Astrocyte (in vitro differentiated cells and primary cell): ENCODE data around the gene ABHD16B. TPM values are rescaled to one million over a fixed set of nuclear protein-coding genes. Genes with fewer than 3 reads are reported as not detected.
A peak's percentile ranks its signal among the peaks of the same experiment; 100 is the strongest.

Experiments used
- DNase-seq: peaks from one replicate; pipeline ENCODE4 v3.0.0-alpha.2; 2010; ENCODE audit warnings: low read depth
- FAIRE-seq: peaks from 2 replicates; lab custom pipeline; 2011; peaks lifted over from hg19 to GRCh38; lab: Jason Lieb, UNC
- H2AFZ ChIP-seq: 2 replicates; pipeline ENCODE4 v1.6.0; 2012; ENCODE audit warnings: low read depth, low read length, inconsistent platforms
- H3K27ac ChIP-seq: 2 replicates; pipeline ENCODE4 v1.5.1; 2011; ENCODE audit warnings: low read depth, low read length, inconsistent platforms
- H3K27me3 ChIP-seq: 2 replicates; pipeline ENCODE4 v1.6.0; 2011; ENCODE audit warnings: low read length, inconsistent platforms; ENCODE audit not compliant: insufficient read depth
- H3K36me3 ChIP-seq: 2 replicates; pipeline ENCODE4 v1.5.1; 2011; ENCODE audit warnings: low read length, inconsistent platforms; ENCODE audit not compliant: insufficient read depth
- H3K4me1 ChIP-seq: 2 replicates; pipeline ENCODE4 v1.5.1; 2011; ENCODE audit warnings: low read length, inconsistent platforms; ENCODE audit not compliant: insufficient read depth
- H3K4me2 ChIP-seq: 2 replicates; pipeline ENCODE4 v1.6.0; 2012; ENCODE audit warnings: low read length, inconsistent platforms
- H3K4me3 ChIP-seq: 2 replicates; pipeline ENCODE4 v1.5.1; 2011; ENCODE audit warnings: low read depth, mild to moderate bottlenecking, low read length, inconsistent platforms; ENCODE audit not compliant: insufficient read depth
- H3K79me2 ChIP-seq: 2 replicates; pipeline ENCODE4 v1.6.0; 2012; ENCODE audit warnings: mild to moderate bottlenecking, low read length, inconsistent platforms; ENCODE audit not compliant: insufficient read depth
- H3K9ac ChIP-seq: 2 replicates; pipeline ENCODE4 v1.6.0; 2012; ENCODE audit warnings: mild to moderate bottlenecking, low read length, inconsistent platforms
- H3K9me3 ChIP-seq: 2 replicates; pipeline ENCODE4 v1.5.1; 2012; ENCODE audit warnings: low read depth, mild to moderate bottlenecking, low read length, inconsistent platforms; ENCODE audit not compliant: insufficient read depth
- H4K20me1 ChIP-seq: 2 replicates; pipeline ENCODE4 v1.6.0; 2012; ENCODE audit warnings: low read length, inconsistent platforms; ENCODE audit not compliant: insufficient read depth
- H3K27ac Mint-ChIP-seq: one replicate; pipeline ENCODE4 v1.8.0; 2021; ENCODE audit warnings: mild to moderate bottlenecking, mixed read lengths; ENCODE audit not compliant: unreplicated experiment
- H3K27me3 Mint-ChIP-seq: one replicate; pipeline ENCODE4 v1.8.0; 2021; ENCODE audit warnings: low read depth, mixed read lengths; ENCODE audit not compliant: unreplicated experiment
- H3K36me3 Mint-ChIP-seq: one replicate; pipeline ENCODE4 v1.8.0; 2021; ENCODE audit warnings: low read depth, mixed read lengths; ENCODE audit not compliant: unreplicated experiment
- H3K4me1 Mint-ChIP-seq: one replicate; pipeline ENCODE4 v1.8.0; 2021; ENCODE audit warnings: low read depth, mixed read lengths; ENCODE audit not compliant: unreplicated experiment
- H3K4me3 Mint-ChIP-seq: one replicate; pipeline ENCODE4 v1.8.0; 2021; ENCODE audit warnings: mild to moderate bottlenecking, moderate library complexity, mixed read lengths; ENCODE audit not compliant: unreplicated experiment
- H3K9me3 Mint-ChIP-seq: one replicate; pipeline ENCODE4 v1.8.0; 2021; ENCODE audit warnings: mild to moderate bottlenecking, mixed read lengths; ENCODE audit not compliant: unreplicated experiment
- EZH2 ChIP-seq: IDR thresholded peaks from 2 replicates; pipeline ENCODE4 v1.6.1; 2012; ENCODE audit warnings: mild to moderate bottlenecking, low read length, inconsistent platforms; ENCODE audit not compliant: insufficient read depth
- total RNA-seq: library from RNA; stranded (reverse); gene quantifications from 2 replicates; pipeline ENCODE4 v1.2.1, GENCODE V29; 2021
- TF ChIP-seq, protein P1 (sequence below): IDR thresholded peaks from 2 replicates; pipeline ENCODE4 v1.5.1; 2011; ENCODE audit warnings: low read depth, mild to moderate bottlenecking, inconsistent platforms, low read length, moderate library complexity; ENCODE audit not compliant: insufficient read depth

ABHD16B gene
- total RNA-seq, 1 donor from 2014 or later, result not detected

DNA sequence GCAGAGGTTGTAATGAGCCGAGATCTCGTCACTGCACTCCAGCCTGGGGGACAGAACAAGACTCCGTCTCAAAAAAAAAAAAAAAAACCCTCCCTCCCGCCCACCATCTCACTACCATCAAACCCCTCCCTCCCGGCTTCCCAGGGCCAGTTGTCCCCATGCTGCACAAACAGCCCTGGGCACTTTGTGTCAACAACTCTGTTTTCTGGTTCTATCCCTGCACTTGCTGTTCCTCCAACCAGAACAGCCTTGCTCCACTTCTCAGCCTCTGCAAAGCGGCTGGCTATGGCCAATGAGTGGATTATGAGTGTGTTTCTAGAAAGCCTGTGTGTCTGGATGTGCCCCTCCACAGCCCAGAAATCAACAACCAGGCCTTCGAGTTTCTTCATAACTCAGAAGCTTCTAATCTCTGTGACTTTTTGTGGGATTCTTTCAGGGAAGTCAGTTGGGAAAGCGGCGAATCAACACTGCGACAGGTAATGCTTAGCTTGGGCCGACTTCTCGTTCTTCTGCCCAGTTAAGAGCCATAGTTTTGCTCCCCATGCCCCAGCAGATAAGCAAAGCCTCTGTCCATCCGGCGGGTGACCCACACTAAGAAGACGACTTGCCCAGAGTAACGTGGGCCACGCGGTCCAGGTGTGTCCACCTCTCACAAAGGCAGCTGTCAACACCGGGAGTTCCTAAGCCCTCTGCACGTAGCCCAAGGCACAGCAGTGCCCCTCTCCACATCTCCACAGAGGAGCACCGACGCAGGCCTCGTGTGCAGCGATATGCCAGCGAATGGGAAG, 35.8 kb upstream of the ABHD16B start:
- Histone ChIP-seq H2AFZ (no peak overlapping the region), H3K27ac (no peak overlapping the region), H3K4me2 (no peak overlapping the region), H3K4me1 (peaks cover 9% of the 10 kb centered on the region), H3K27me3 (peaks cover 19% of the 10 kb centered on the region), H3K79me2 (peaks cover 25% of the 10 kb centered on the region), H3K36me3 (no peaks in the 10 kb centered on the region), H3K4me3 (no peak overlapping the region), H4K20me1 (peaks cover 42% of the 10 kb centered on the region), H3K9me3 (no peaks in the 10 kb centered on the region), H3K9ac (no peak overlapping the region)
- no peaks in the 10 kb centered on the region for H3K9me3 Mint-ChIP-seq
- FAIRE-seq, result no peak
- H3K4me3 Mint-ChIP-seq, result no peak overlapping the region
- H3K4me1 Mint-ChIP-seq, result peaks cover 30% of the 10 kb centered on the region
- H3K27me3 Mint-ChIP-seq, result no peaks in the 10 kb centered on the region
- no peak for DNase-seq
- no peak for TF ChIP-seq EZH2
- TF ChIP-seq, protein P1, sequence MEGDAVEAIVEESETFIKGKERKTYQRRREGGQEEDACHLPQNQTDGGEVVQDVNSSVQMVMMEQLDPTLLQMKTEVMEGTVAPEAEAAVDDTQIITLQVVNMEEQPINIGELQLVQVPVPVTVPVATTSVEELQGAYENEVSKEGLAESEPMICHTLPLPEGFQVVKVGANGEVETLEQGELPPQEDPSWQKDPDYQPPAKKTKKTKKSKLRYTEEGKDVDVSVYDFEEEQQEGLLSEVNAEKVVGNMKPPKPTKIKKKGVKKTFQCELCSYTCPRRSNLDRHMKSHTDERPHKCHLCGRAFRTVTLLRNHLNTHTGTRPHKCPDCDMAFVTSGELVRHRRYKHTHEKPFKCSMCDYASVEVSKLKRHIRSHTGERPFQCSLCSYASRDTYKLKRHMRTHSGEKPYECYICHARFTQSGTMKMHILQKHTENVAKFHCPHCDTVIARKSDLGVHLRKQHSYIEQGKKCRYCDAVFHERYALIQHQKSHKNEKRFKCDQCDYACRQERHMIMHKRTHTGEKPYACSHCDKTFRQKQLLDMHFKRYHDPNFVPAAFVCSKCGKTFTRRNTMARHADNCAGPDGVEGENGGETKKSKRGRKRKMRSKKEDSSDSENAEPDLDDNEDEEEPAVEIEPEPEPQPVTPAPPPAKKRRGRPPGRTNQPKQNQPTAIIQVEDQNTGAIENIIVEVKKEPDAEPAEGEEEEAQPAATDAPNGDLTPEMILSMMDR, result no peak
- no peak overlapping the region for H3K27ac Mint-ChIP-seq
- no peaks in the 10 kb centered on the region for H3K36me3 Mint-ChIP-seq

DNA sequence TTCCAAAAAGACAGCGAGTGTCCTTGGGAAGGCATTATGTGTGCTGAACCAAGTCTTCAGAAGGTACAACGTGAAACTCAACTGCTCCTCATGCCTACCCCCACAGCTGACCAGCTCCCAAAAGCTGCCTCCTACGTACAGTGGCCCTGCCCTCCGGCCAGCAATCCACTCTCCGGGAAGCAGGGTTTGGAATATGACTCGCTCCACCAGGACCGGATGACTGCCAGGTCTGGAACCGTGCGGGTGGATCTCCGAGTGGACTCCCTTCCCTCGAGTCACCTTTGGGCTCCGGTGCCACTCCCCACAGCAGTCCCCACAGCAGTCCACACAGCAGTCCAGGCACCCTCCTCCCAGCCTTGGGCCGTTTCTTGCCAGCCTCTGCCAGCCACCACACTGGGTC, 34.5 kb upstream of the ABHD16B start:
- peaks cover 25% of the 10 kb centered on the region for H3K79me2 ChIP-seq
- Mint-ChIP-seq H3K36me3 (no peaks in the 10 kb centered on the region), H3K27ac (peak overlapping the region; percentile 55)

More for the DNA sequence above, 34.5 kb upstream of the ABHD16B start:
- Histone ChIP-seq H3K4me1 (peaks cover 9% of the 10 kb centered on the region), H2AFZ (no peak overlapping the region), H3K9me3 (no peaks in the 10 kb centered on the region), H3K36me3 (no peaks in the 10 kb centered on the region), H4K20me1 (peaks cover 42% of the 10 kb centered on the region), H3K4me2 (peak overlapping the region; percentile 52), H3K9ac (no peak overlapping the region), H3K27ac (no peak overlapping the region), H3K4me3 (no peak overlapping the region), H3K27me3 (peaks cover 19% of the 10 kb centered on the region)
- no peaks in the 10 kb centered on the region for H3K27me3 Mint-ChIP-seq
- H3K4me3 Mint-ChIP-seq, result no peak overlapping the region
- FAIRE-seq (no peak), DNase-seq (no peak)
- H3K4me1 Mint-ChIP-seq, result peaks cover 29% of the 10 kb centered on the region
- no peak for TF ChIP-seq EZH2
- TF ChIP-seq, protein P1, result no peak
- no peaks in the 10 kb centered on the region for H3K9me3 Mint-ChIP-seq
